Pancreas (tissue), 10 donors: ENCODE data around the gene NTHL1. TPM values are rescaled to one million over a fixed set of nuclear protein-coding genes. Genes with fewer than 3 reads are reported as not detected.
A peak's percentile ranks its signal among the peaks of the same experiment; 100 is the strongest.

Experiments
- ATAC-seq, 4 donors: fragments of 200-7000 bp; cut with Tn5 transposase; one replicate each; pipeline versions ENCODE4 v1.8.0 to v1.9.1; 2020; ENCODE audit warnings: mild to moderate bottlenecking in 4 of 4, moderate library complexity in 4 of 4
- DNase-seq, 6 donors: peaks; one replicate each; pipeline ENCODE4 v3.0.0-alpha.2; 2020
- FAIRE-seq: peaks from 2 replicates; lab custom pipeline; 2012; peaks lifted over from hg19 to GRCh38; lab: Jason Lieb, UNC
- H3K27ac ChIP-seq, 4 donors: fragments of 200-600 bp; sonication (generic); 1 replicate in 3 of 4; 2 replicates in 1 of 4; pipeline versions ENCODE4 v1.5.0 to v1.8.0; 2020
- H3K27me3 ChIP-seq, 4 donors: fragments of 200-600 bp; one replicate each; pipeline ENCODE4 v1.8.0; 2021
- H3K36me3 ChIP-seq, 3 donors: fragments of 200-600 bp; sonication (generic) in 1 of 3; one replicate each; pipeline versions ENCODE4 v1.5.0 to v1.8.0; 2020 to 2021
- H3K4me1 ChIP-seq, 3 donors: fragments of 200-600 bp; one replicate each; pipeline ENCODE4 v1.8.0; 2021
- H3K4me3 ChIP-seq, 4 donors: fragments of 200-600 bp; sonication (generic) in 2 of 4; one replicate each; pipeline versions ENCODE4 v1.5.0 to v1.8.0; 2020 to 2021
- H3K9me3 ChIP-seq, 4 donors: fragments of 200-600 bp; one replicate each; pipeline ENCODE4 v1.8.0; 2021
- CTCF ChIP-seq, 4 donors: fragments of 200-600 bp; sonication (generic) in 3 of 4; IDR thresholded peaks; one replicate each; pipeline versions ENCODE4 v1.5.0 to v1.8.0; 2021; ENCODE audit warnings: antibody characterized with exemption in 4 of 4
- WGBS, 2 donors: extraction: QIAGEN DNeasy Blood & Tissue Kit; methylation state at CpG; one replicate each; pipeline ENCODE4 v1.1.7; 2013; 5-methylcytosine and 5-hydroxymethylcytosine counted together
- intact Hi-C, 3 donors: fragments of 100-400 bp; cut with DNase I; formaldehyde crosslinking; loops; one replicate each; pipeline versions ENCODE4 v1.11.1 to v1.14.2; 2022
- microRNA-seq, 2 donors: library from miRNA; unstranded; fragments of <30 nt; microRNA quantifications; one replicate each; pipeline versions ENCODE4 to v1.1.0, GENCODE V29; 2019 to 2020
- polyA plus RNA-seq, 2 donors: library from polyadenylated mRNA; stranded (reverse); fragments of 200-250 nt; gene quantifications; one replicate each; pipeline ENCODE4 v1.2.3, GENCODE V29; 2013
- total RNA-seq, 6 donors: library from RNA; stranded (reverse); fragmentation: NEBNext Ultra II Directional in 4 of 6; extraction: Animal tissue kit (Norgen Biotek cat#: 25700) in 4 of 6; gene quantifications; one replicate each; pipeline versions ENCODE4 v1.2.1 to v1.2.4, GENCODE V29; 2021 to 2023
- donor health status: healthy with polysubstance abuse.
- donor health status: DM: no; HTN: no; CAD: no; lungs with moderate emphysema.
- donor health status: DM: no; HTN: no; CAD: no.
- donor health status: control.
- donor health status: control.
- donor health status: Bipolar disorder and iron deficiency.
- donor health status: DM: yes; HTN: yes; CAD: no.
- donor health status: DM: no; HTN: no; CAD: no.
- donor health status: DM: no; HTN: no; CAD: no.
- donor health status: DM: yes; HTN: yes; CAD: no.

Gene NTHL1
- total and polyA plus RNA-seq, 8 donors, result 5.2 to 22.8 (median 8.9) TPM

- no peak overlapping the region for H3K27ac ChIP-seq
- no peaks in the 10 kb centered on the region for H3K36me3 ChIP-seq
- H3K27me3 ChIP-seq, result peaks cover 0 to 11% (median 0%) of the 10 kb centered on the region in 4 donors
- H3K4me1 ChIP-seq, result peaks cover 10 to 17% (median 14%) of the 10 kb centered on the region in 3 donors
- intact Hi-C loops, result no loop called here
- DNase-seq (peak in 3 of 6 donors; percentile 45 to 74 (median 63)), ATAC-seq (peak in 1 of 4 donors; percentile 1), FAIRE-seq (no peak)
- H3K9me3 ChIP-seq, result no peaks in the 10 kb centered on the region
- 22 to 32% methylated on average over 18 of the region's 18 CpGs for WGBS, 2 donors
- no peak for TF ChIP-seq CTCF (IDR thresholded peaks at IDR 0.05)
- no peak overlapping the region for H3K4me3 ChIP-seq
Measured at GRCh38 chr16:1991135-1991551, 56.5 kb downstream of the NTHL1 start.

GRCh38 chr16:1990351-1991134 lies 57.1 kb downstream of the NTHL1 start:
- Histone ChIP-seq H3K36me3 (peaks cover 0 to 3% (median 0%) of the 10 kb centered on the region in 3 donors), H3K4me1 (peaks cover 10 to 17% (median 14%) of the 10 kb centered on the region in 3 donors), H3K27me3 (peaks cover 0 to 11% (median 0%) of the 10 kb centered on the region in 4 donors), H3K27ac (no peak overlapping the region), H3K9me3 (no peaks in the 10 kb centered on the region), H3K4me3 (peak overlapping the region in 2 of 4 donors; percentile 21 to 36)
- ATAC-seq, result peak; percentile 10 to 48 (median 34)
- peak in 3 of 6 donors; percentile 80 to 86 (median 80) for DNase-seq
- FAIRE-seq, result no peak
- intact Hi-C loops, result no loop called here
- no peak for TF ChIP-seq CTCF (IDR thresholded peaks at IDR 0.05)
- 11% methylated on average over 39 to 50 of the region's 50 CpGs for WGBS, 2 donors

GRCh38 chr16:1990101-1990350 lies 57.6 kb downstream of the NTHL1 start:
- H3K27ac ChIP-seq, result no peak overlapping the region
- H3K4me3 ChIP-seq, result peak overlapping the region in 2 of 4 donors; percentile 21 to 36
- ATAC-seq (no peak), DNase-seq (peak in 1 of 6 donors; percentile 80), FAIRE-seq (no peak)
- H3K36me3 ChIP-seq, result peaks cover 0 to 3% (median 0%) of the 10 kb centered on the region in 3 donors
- no peak for TF ChIP-seq CTCF (IDR thresholded peaks at IDR 0.05)
- H3K4me1 ChIP-seq, result peaks cover 14 to 23% (median 14%) of the 10 kb centered on the region in 3 donors
- no peaks in the 10 kb centered on the region for H3K9me3 ChIP-seq
- peaks cover 0 to 11% (median 0%) of the 10 kb centered on the region in 4 donors for H3K27me3 ChIP-seq
- intact Hi-C loops, result no loop called here
- WGBS, 2 donors, result 0 to 1% methylated on average over 7 to 25 of the region's 25 CpGs

Small RNA genes lying within 50 kb of the gene (microRNA-seq; reads per million reads assigned to microRNA genes)
- gene MIR1225, result 0 to 1.5 reads per million in 2 donors

Other genes starting within 250 kb of the NTHL1 start
- gene HAGH, start 221.0 kb downstream of the NTHL1 start, total RNA-seq, result 10 to 100 TPM; 26.6 to 39.5 (median 34.6) TPM
- gene HAGH, start 221.0 kb downstream of the NTHL1 start, polyA plus RNA-seq, result 10 to 100 TPM; 57.9 to 63.7 TPM
- gene FAHD1, start 220.6 kb downstream of the NTHL1 start, total RNA-seq, result 10 to 100 TPM in 3 of 6 donors, 1 to 10 TPM in 3; 5.1 to 14.4 (median 10.2) TPM
- 10 to 100 TPM; 12.4 to 12.7 TPM for gene FAHD1, start 220.6 kb downstream of the NTHL1 start, polyA plus RNA-seq
- under 1 TPM in 1 of 6 donors, not detected in 5; 0.44 TPM for gene MEIOB, start 175.7 kb downstream of the NTHL1 start, total RNA-seq
- under 1 TPM in 1 of 2 donors, not detected in 1; 0.26 TPM for gene MEIOB, start 175.7 kb downstream of the NTHL1 start, polyA plus RNA-seq
- gene HS3ST6, start 129.4 kb downstream of the NTHL1 start, total RNA-seq, result not detected
- under 1 TPM in 1 of 2 donors, not detected in 1; 0.11 TPM for gene HS3ST6, start 129.4 kb downstream of the NTHL1 start, polyA plus RNA-seq
- 10 to 100 TPM; 29.7 to 77.4 (median 57.0) TPM for gene MSRB1, start 104.6 kb downstream of the NTHL1 start, total RNA-seq
- gene MSRB1, start 104.6 kb downstream of the NTHL1 start, polyA plus RNA-seq, result 10 to 100 TPM; 47.0 to 94.4 TPM
- gene RPL3L, start 93.1 kb downstream of the NTHL1 start, total RNA-seq, result 10 to 100 TPM in 3 of 6 donors, under 1 TPM in 2, not detected in 1; 0.09 to 35.3 (median 11.0) TPM
- 10 to 100 TPM in 1 of 2 donors, under 1 TPM in 1; 0.05 to 11.3 TPM for gene RPL3L, start 93.1 kb downstream of the NTHL1 start, polyA plus RNA-seq
- 10 to 100 TPM; 54.0 to 72.1 (median 58.7) TPM for gene NDUFB10, start 88.3 kb downstream of the NTHL1 start, total RNA-seq
- 100 to 1,000 TPM in 1 of 2 donors, 10 to 100 TPM in 1; 84.2 to 108 TPM for gene NDUFB10, start 88.3 kb downstream of the NTHL1 start, polyA plus RNA-seq
- gene RPS2, start 83.0 kb downstream of the NTHL1 start, total RNA-seq, result 1,000 to 10,000 TPM; 1,316 to 3,013 (median 1,806) TPM
- gene RPS2, start 83.0 kb downstream of the NTHL1 start, polyA plus RNA-seq, result 1,000 to 10,000 TPM; 1,574 to 3,219 TPM
- gene RNF151, start 81.0 kb downstream of the NTHL1 start, total RNA-seq, result not detected
- gene RNF151, start 81.0 kb downstream of the NTHL1 start, polyA plus RNA-seq, result under 1 TPM; 0.12 to 0.61 TPM
- 10 to 100 TPM; 14.7 to 23.5 (median 19.4) TPM for gene TBL3, start 75.8 kb downstream of the NTHL1 start, total RNA-seq
- gene TBL3, start 75.8 kb downstream of the NTHL1 start, polyA plus RNA-seq, result 10 to 100 TPM; 55.8 to 63.7 TPM
- under 1 TPM in 5 of 6 donors, not detected in 1; 0.35 to 0.69 (median 0.52) TPM for gene NOXO1, start 66.4 kb downstream of the NTHL1 start, total RNA-seq
- gene NOXO1, start 66.4 kb downstream of the NTHL1 start, polyA plus RNA-seq, result 1 to 10 TPM in 1 of 2 donors, under 1 TPM in 1; 0.70 to 1.6 TPM
- gene GFER, start 63.6 kb downstream of the NTHL1 start, total RNA-seq, result 10 to 100 TPM; 17.1 to 31.9 (median 25.9) TPM
- 10 to 100 TPM; 25.7 to 62.0 TPM for gene GFER, start 63.6 kb downstream of the NTHL1 start, polyA plus RNA-seq
- 1 to 10 TPM in 1 of 6 donors, under 1 TPM in 5; 0.19 to 1.5 (median 0.55) TPM for gene SYNGR3, start 57.9 kb downstream of the NTHL1 start, total RNA-seq
- gene SYNGR3, start 57.9 kb downstream of the NTHL1 start, polyA plus RNA-seq, result 1 to 10 TPM in 1 of 2 donors, under 1 TPM in 1; 0.57 to 3.1 TPM
- gene ZNF598, start 38.0 kb downstream of the NTHL1 start, total RNA-seq, result 10 to 100 TPM; 26.0 to 93.6 (median 42.4) TPM
- gene ZNF598, start 38.0 kb downstream of the NTHL1 start, polyA plus RNA-seq, result 10 to 100 TPM; 71.0 to 73.5 TPM
- 1 to 10 TPM in 2 of 6 donors, under 1 TPM in 4; 0.43 to 1.9 (median 0.50) TPM for gene NPW, start 28.0 kb downstream of the NTHL1 start, total RNA-seq
- 1 to 10 TPM; 1.3 to 2.7 TPM for gene NPW, start 28.0 kb downstream of the NTHL1 start, polyA plus RNA-seq
- gene NHERF2, start 20.9 kb downstream of the NTHL1 start, total RNA-seq, result 10 to 100 TPM; 14.7 to 28.9 (median 23.0) TPM
- gene NHERF2, start 20.9 kb downstream of the NTHL1 start, polyA plus RNA-seq, result 100 to 1,000 TPM in 1 of 2 donors, 10 to 100 TPM in 1; 60.7 to 144 TPM
- 10 to 100 TPM; 51.0 to 91.7 (median 77.6) TPM for gene TSC2, start 151 bp upstream of the NTHL1 start, total RNA-seq
- 100 to 1,000 TPM; 119 to 172 TPM for gene TSC2, start 151 bp upstream of the NTHL1 start, polyA plus RNA-seq
- 10 to 100 TPM; 29.8 to 50.5 (median 39.5) TPM for gene PKD1, start 88.1 kb upstream of the NTHL1 start, total RNA-seq
- 100 to 1,000 TPM in 1 of 2 donors, 10 to 100 TPM in 1; 68.6 to 127 TPM for gene PKD1, start 88.1 kb upstream of the NTHL1 start, polyA plus RNA-seq
- 10 to 100 TPM; 19.2 to 36.8 (median 28.4) TPM for gene RAB26, start 100.8 kb upstream of the NTHL1 start, total RNA-seq
- gene RAB26, start 100.8 kb upstream of the NTHL1 start, polyA plus RNA-seq, result 100 to 1,000 TPM; 161 to 255 TPM
- gene TRAF7, start 107.9 kb upstream of the NTHL1 start, total RNA-seq, result 10 to 100 TPM; 25.3 to 45.1 (median 40.8) TPM
- gene TRAF7, start 107.9 kb upstream of the NTHL1 start, polyA plus RNA-seq, result 10 to 100 TPM; 24.5 to 30.1 TPM
- 1 to 10 TPM in 2 of 6 donors, under 1 TPM in 4; 0.61 to 1.7 (median 0.81) TPM for gene CASKIN1, start 148.8 kb upstream of the NTHL1 start, total RNA-seq
- gene CASKIN1, start 148.8 kb upstream of the NTHL1 start, polyA plus RNA-seq, result 1 to 10 TPM; 1.5 to 2.1 TPM
- gene MLST8, start 157.6 kb upstream of the NTHL1 start, total RNA-seq, result 10 to 100 TPM; 16.6 to 27.0 (median 19.1) TPM
- 10 to 100 TPM; 59.3 to 62.8 TPM for gene MLST8, start 157.6 kb upstream of the NTHL1 start, polyA plus RNA-seq
- 1 to 10 TPM; 1.0 to 2.4 (median 2.0) TPM for gene BRICD5, start 163.0 kb upstream of the NTHL1 start, total RNA-seq
- 10 to 100 TPM in 1 of 2 donors, 1 to 10 TPM in 1; 8.9 to 24.5 TPM for gene BRICD5, start 163.0 kb upstream of the NTHL1 start, polyA plus RNA-seq
- 1 to 10 TPM; 2.9 to 5.8 (median 3.7) TPM for gene PGP, start 167.0 kb upstream of the NTHL1 start, total RNA-seq
- 10 to 100 TPM in 1 of 2 donors, 1 to 10 TPM in 1; 8.9 to 10.2 TPM for gene PGP, start 167.0 kb upstream of the NTHL1 start, polyA plus RNA-seq
- gene E4F1, start 175.8 kb upstream of the NTHL1 start, total RNA-seq, result 10 to 100 TPM in 2 of 6 donors, 1 to 10 TPM in 4; 8.7 to 13.2 (median 9.4) TPM
- 10 to 100 TPM; 47.8 to 48.4 TPM for gene E4F1, start 175.8 kb upstream of the NTHL1 start, polyA plus RNA-seq
- gene DNASE1L2, start 188.6 kb upstream of the NTHL1 start, total RNA-seq, result 1 to 10 TPM in 1 of 6 donors, under 1 TPM in 5; 0.31 to 1.3 (median 0.67) TPM
- 1 to 10 TPM; 3.4 to 4.9 TPM for gene DNASE1L2, start 188.6 kb upstream of the NTHL1 start, polyA plus RNA-seq
- 10 to 100 TPM; 31.9 to 64.4 (median 36.3) TPM for gene ECI1, start 203.8 kb upstream of the NTHL1 start, total RNA-seq
- gene ECI1, start 203.8 kb upstream of the NTHL1 start, polyA plus RNA-seq, result 10 to 100 TPM; 51.1 to 72.5 TPM
- gene RNPS1, start 220.3 kb upstream of the NTHL1 start, total RNA-seq, result 10 to 100 TPM; 36.0 to 66.2 (median 50.3) TPM
- gene RNPS1, start 220.3 kb upstream of the NTHL1 start, polyA plus RNA-seq, result 100 to 1,000 TPM in 1 of 2 donors, 10 to 100 TPM in 1; 56.0 to 103 TPM